CD14-positive monocyte (primary cell): ENCODE results near the gene DNAJC3. TPM values are rescaled to one million over a fixed set of nuclear protein-coding genes. Genes with fewer than 3 reads are reported as not detected.

Source experiments
- DNase-seq, 3 donors: peaks; one replicate each; pipeline ENCODE4 v3.0.0-alpha.2; 2011 to 2022
- H2AFZ ChIP-seq: 2 replicates; pipeline ENCODE4 v1.6.0; 2012; ENCODE audit warnings: mild to moderate bottlenecking, low read depth, low read length, inconsistent platforms; ENCODE audit not compliant: insufficient read depth, poor library complexity, severe bottlenecking
- H3K27ac ChIP-seq, 2 donors: 1 replicate in 1 of 2; 2 replicates in 1 of 2; pipeline ENCODE4 v1.5.1; 2012 to 2013; ENCODE audit warnings: low read length in 2 of 2, control low read depth in 1 of 2, inconsistent platforms in 1 of 2, low read depth in 1 of 2, mild to moderate bottlenecking in 1 of 2
- H3K27me3 ChIP-seq, 2 donors: one replicate each; pipeline versions ENCODE4 v1.6.0 to v1.6.1; 2011 to 2013; ENCODE audit warnings: low read length in 2 of 2; ENCODE audit not compliant: control insufficient read depth in 2 of 2, insufficient read depth in 2 of 2
- H3K36me3 ChIP-seq, 2 donors: replicated peaks in 1 of 2; 1 replicate in 1 of 2; 2 replicates in 1 of 2; pipeline versions ENCODE4 v1.5.1 to v1.6.1; 2012 to 2013; ENCODE audit warnings: low read length in 2 of 2, control low read depth in 1 of 2, inconsistent platforms in 1 of 2, mild to moderate bottlenecking in 1 of 2; ENCODE audit not compliant: insufficient read depth in 2 of 2, control insufficient read depth in 1 of 2
- H3K4me1 ChIP-seq, 2 donors: 1 replicate in 1 of 2; 2 replicates in 1 of 2; pipeline versions ENCODE4 v1.5.1 to v1.6.1; 2012 to 2013; ENCODE audit warnings: low read length in 2 of 2, control low read depth in 1 of 2, inconsistent platforms in 1 of 2, mild to moderate bottlenecking in 1 of 2, moderate library complexity in 1 of 2; ENCODE audit not compliant: insufficient read depth in 2 of 2, control insufficient read depth in 1 of 2
- H3K4me2 ChIP-seq: replicated peaks from 2 replicates; pipeline ENCODE3; 2012; ENCODE audit warnings: low read length, moderate library complexity, mild to moderate bottlenecking; ENCODE audit not compliant: poor library complexity, severe bottlenecking; ENCODE audit errors: extremely low read depth
- H3K4me3 ChIP-seq, 3 experiments: fragments of 200-600 bp in 1 of 3; sonication (generic) in 1 of 3; replicated peaks in 1 of 3; 1 replicate in 2 of 3; 2 replicates in 1 of 3; pipeline ENCODE4 v1.5.1; 2011 to 2013; ENCODE audit warnings: low read length in 3 of 3, mild to moderate bottlenecking in 3 of 3, control low read depth in 2 of 3, low read depth in 2 of 3, inconsistent platforms in 1 of 3, moderate library complexity in 1 of 3
- H3K79me2 ChIP-seq: 2 replicates; pipeline ENCODE4 v1.6.0; 2012; ENCODE audit warnings: mild to moderate bottlenecking, control low read depth, inconsistent platforms, low read length, moderate library complexity; ENCODE audit not compliant: insufficient read depth
- H3K9ac ChIP-seq: 2 replicates; pipeline ENCODE4 v1.6.0; 2017; ENCODE audit warnings: low read length, mild to moderate bottlenecking; ENCODE audit not compliant: insufficient read depth, poor library complexity, severe bottlenecking
- H3K9me3 ChIP-seq, 2 donors: replicated peaks in 1 of 2; 1 replicate in 1 of 2; 2 replicates in 1 of 2; pipeline versions ENCODE4 v1.5.1 to v1.6.1; 2012 to 2013; ENCODE audit warnings: low read length in 2 of 2, control low read depth in 1 of 2; ENCODE audit not compliant: control insufficient read depth in 1 of 2, insufficient read depth in 1 of 2
- H4K20me1 ChIP-seq: 2 replicates; pipeline ENCODE4 v1.6.0; 2012; ENCODE audit warnings: mild to moderate bottlenecking, low read length, control low read depth, moderate library complexity; ENCODE audit not compliant: insufficient read depth
- H3K27ac Mint-ChIP-seq, 7 donors: one replicate each; pipeline ENCODE4 v1.8.0; 2020; ENCODE audit warnings: mild to moderate bottlenecking in 7 of 7, mixed read lengths in 7 of 7, moderate library complexity in 6 of 7, inconsistent platforms in 2 of 7
- H3K27me3 Mint-ChIP-seq, 3 donors: one replicate each; pipeline ENCODE4 v1.8.0; 2021 to 2022; ENCODE audit warnings: low read depth in 3 of 3, mild to moderate bottlenecking in 3 of 3, mixed read lengths in 3 of 3, moderate library complexity in 3 of 3, inconsistent platforms in 1 of 3
- H3K36me3 Mint-ChIP-seq, 2 donors: one replicate each; pipeline ENCODE4 v1.8.0; 2020; ENCODE audit warnings: mixed read lengths in 2 of 2, inconsistent platforms in 1 of 2, mild to moderate bottlenecking in 1 of 2
- H3K4me1 Mint-ChIP-seq: one replicate; pipeline ENCODE4 v1.8.0; 2020; ENCODE audit warnings: mild to moderate bottlenecking, mixed read lengths
- H3K4me3 Mint-ChIP-seq, 2 donors: one replicate each; pipeline ENCODE4 v1.8.0; 2020; ENCODE audit warnings: mild to moderate bottlenecking in 2 of 2, mixed read lengths in 2 of 2, moderate library complexity in 1 of 2
- H3K9me3 Mint-ChIP-seq, 7 donors: one replicate each; pipeline ENCODE4 v1.8.0; 2020 to 2022; ENCODE audit warnings: mixed read lengths in 7 of 7, mild to moderate bottlenecking in 6 of 7, moderate library complexity in 6 of 7, inconsistent platforms in 2 of 7
- CTCF ChIP-seq: fragments of 200-600 bp; IDR thresholded peaks from one replicate; pipeline ENCODE4 v1.8.0; 2022; ENCODE audit warnings: antibody characterized with exemption, mild to moderate bottlenecking
- WGBS: methylation state at CpG from one replicate; pipeline ENCODE4 v1.1.5; 2013; ENCODE audit warnings: missing lambda C conversion rate; ENCODE audit not compliant: insufficient coverage; 5-methylcytosine and 5-hydroxymethylcytosine counted together
- intact Hi-C, 2 donors: fragments of 100-400 bp; cut with micrococcal nuclease; formaldehyde crosslinking; loops; one replicate each; pipeline versions ENCODE4 v1.15.0 to v1.15.1; 2023
- polyA plus RNA-seq, 3 donors: library from polyadenylated mRNA; depleted of rRNA in 1 of 3; unstranded in 2 of 3; stranded (reverse) in 1 of 3; fragments of 300-500 nt in 2 of 3; fragments of >200 nt in 1 of 3; fragmentation: Illumina TruSeq in 2 of 3; gene quantifications; 1 replicate in 2 of 3; 2 replicates in 1 of 3; pipeline ENCODE4 v1.2.3, GENCODE V29; 2012 to 2021

The DNAJC3 gene
- polyA plus RNA-seq, 3 donors: 11.1 to 27.6 (median 22.3) TPM

- Histone ChIP-seq H3K9ac (no peak overlapping the region), H3K36me3 (peaks cover 52 to 93% of the 10 kb centered on the region in 2 donors), H4K20me1 (no peaks in the 10 kb centered on the region), H3K79me2 (no peaks in the 10 kb centered on the region), H3K27me3 (no peaks in the 10 kb centered on the region), H3K27ac (no peak overlapping the region), H2AFZ (no peak overlapping the region), H3K9me3 (no peaks in the 10 kb centered on the region), H3K4me1 (peaks cover 0 to 2% of the 10 kb centered on the region in 2 donors), H3K4me2 (no peak overlapping the region), H3K4me3 (no peak overlapping the region)
- H3K9me3 Mint-ChIP-seq: no peaks in the 10 kb centered on the region
- DNase-seq: no peak
- no peak for TF ChIP-seq CTCF
- intact Hi-C loops: loop anchor here in 1 of 2 donors (10.0 kb wide), 1 partner anchor 79 kb away; no protein-coding TSS in a partner anchor
- H3K36me3 Mint-ChIP-seq: peaks cover 52 to 68% of the 10 kb centered on the region in 2 donors
- 100% methylated on average over 1 of the region's 4 CpGs for WGBS
- no peak overlapping the region for H3K4me3 Mint-ChIP-seq
- H3K4me1 Mint-ChIP-seq: peaks cover 5% of the 10 kb centered on the region
- H3K27ac Mint-ChIP-seq: no peak overlapping the region
- H3K27me3 Mint-ChIP-seq: no peaks in the 10 kb centered on the region
These were observed 86.7 kb downstream of the DNAJC3 start for GRCh38 chr13:95763601-95764000.

- Mint-ChIP-seq H3K27me3 (no peaks in the 10 kb centered on the region), H3K9me3 (no peaks in the 10 kb centered on the region), H3K4me3 (no peak overlapping the region), H3K36me3 (peaks cover 44 to 63% of the 10 kb centered on the region in 2 donors), H3K27ac (no peak overlapping the region), H3K4me1 (peaks cover 6% of the 10 kb centered on the region)
- no peak overlapping the region for H3K27ac ChIP-seq
- no peak for TF ChIP-seq CTCF
- no peaks in the 10 kb centered on the region for H4K20me1 ChIP-seq
- WGBS: no CpG with 5 or more reads among the region's 4 CpGs
- no peak overlapping the region for H3K4me3 ChIP-seq
- no peak for DNase-seq
- H3K36me3 ChIP-seq: peaks cover 41 to 85% of the 10 kb centered on the region in 2 donors
- H3K4me1 ChIP-seq: peaks cover 0 to 2% of the 10 kb centered on the region in 2 donors
- no peak overlapping the region for H3K9ac ChIP-seq
- H3K9me3 ChIP-seq: no peaks in the 10 kb centered on the region
- no peaks in the 10 kb centered on the region for H3K79me2 ChIP-seq
- H3K27me3 ChIP-seq: no peaks in the 10 kb centered on the region
- no peak overlapping the region for H3K4me2 ChIP-seq
- intact Hi-C loops: no loop called here
- H2AFZ ChIP-seq: no peak overlapping the region
These were observed 95.0 kb downstream of the DNAJC3 start for GRCh38 chr13:95771905-95772304.
